Smooth muscle cell of the brain vasculature (primary cell): ENCODE measurements around the gene SLC6A3.

Experiments
- DNase-seq: peaks from one replicate; pipeline ENCODE4 v3.0.0-alpha.2; 2012; ENCODE audit warnings: low read depth, low spot score

Gene SLC6A3

GRCh38 chr5:1442222-1443145 is 2.8 kb downstream of the SLC6A3 start:
- no peak for DNase-seq

GRCh38 chr5:1441166-1441865 is 3.9 kb downstream of the SLC6A3 start:
- DNase-seq: no peak

GRCh38 chr5:1440098-1440493 is 5.1 kb downstream of the SLC6A3 start:
- no peak for DNase-seq

- DNase-seq: no peak
These were observed 5.7 kb downstream of the SLC6A3 start for GRCh38 chr5:1439388-1440097.

GRCh38 chr5:1438871-1439270 is 6.4 kb downstream of the SLC6A3 start:
- DNase-seq: no peak

GRCh38 chr5:1437876-1438559 is 7.2 kb downstream of the SLC6A3 start:
- no peak for DNase-seq

- DNase-seq: no peak
These were observed 7.9 kb downstream of the SLC6A3 start for GRCh38 chr5:1437226-1437829.

GRCh38 chr5:1436681-1437080 is 8.6 kb downstream of the SLC6A3 start:
- no peak for DNase-seq

- no peak for DNase-seq
These were observed 9.2 kb downstream of the SLC6A3 start for GRCh38 chr5:1436036-1436435.

- DNase-seq: no peak
These were observed 9.9 kb downstream of the SLC6A3 start for GRCh38 chr5:1435369-1435768.

GRCh38 chr5:1432296-1432695 is 12.9 kb downstream of the SLC6A3 start:
- DNase-seq: no peak

GRCh38 chr5:1431896-1432295 is 13.3 kb downstream of the SLC6A3 start:
- DNase-seq: no peak

- no peak for DNase-seq
These were observed 14.0 kb downstream of the SLC6A3 start for GRCh38 chr5:1431021-1431811.

GRCh38 chr5:1430121-1430795 is 15.0 kb downstream of the SLC6A3 start:
- DNase-seq: no peak

GRCh38 chr5:1429496-1429895 is 15.7 kb downstream of the SLC6A3 start:
- DNase-seq: no peak

- DNase-seq: no peak
These were observed 16.2 kb downstream of the SLC6A3 start for GRCh38 chr5:1429066-1429465.

GRCh38 chr5:1428107-1428506 is 17.1 kb downstream of the SLC6A3 start:
- no peak for DNase-seq

- no peak for DNase-seq
These were observed 20.5 kb downstream of the SLC6A3 start for GRCh38 chr5:1424716-1425115.

- no peak for DNase-seq
These were observed 21.2 kb downstream of the SLC6A3 start for GRCh38 chr5:1423901-1424603.
